AG04450 (cell line): ENCODE data around the gene WWOX. TPM values are rescaled to one million over a fixed set of nuclear protein-coding genes. Genes with fewer than 3 reads are reported as not detected.
"Not testable (repeated sequence)": the region's sequence is repeated elsewhere in the genome, so short reads cannot be mapped to it uniquely, and the experiment has no call there.

Experiments
- CTCF ChIA-PET: fragments of 300-600, 350-600 bp; formaldehyde crosslinking; extraction: SDS; loops from one replicate; lab custom pipeline; 2022; ENCODE audit warnings: antibody characterized with exemption, inconsistent platforms; lab: Charles Lee
- POLR2A ChIA-PET: fragments of 350-600 bp; formaldehyde crosslinking; extraction: SDS; loops from one replicate; lab custom pipeline; 2021; ENCODE audit warnings: antibody characterized with exemption, inconsistent platforms; lab: Yijun Ruan, JAX
- DNase-seq: peaks from one replicate; pipeline ENCODE4 v3.0.0-alpha.2; 2011; ENCODE audit warnings: low read depth, low spot score
- H3K27ac ChIP-seq: one replicate; pipeline ENCODE4 v1.5.1; 2012; ENCODE audit warnings: low read depth, low read length, control low read depth
- H3K27me3 ChIP-seq: one replicate; pipeline ENCODE4 v1.6.0; 2012; ENCODE audit warnings: low read length; ENCODE audit not compliant: control insufficient read depth, insufficient read depth
- H3K4me3 ChIP-seq: 2 replicates; pipeline ENCODE4 v1.5.1; 2011; ENCODE audit warnings: mild to moderate bottlenecking, low read depth, low read length, control low read depth
- H3K9me3 ChIP-seq: 2 replicates; pipeline ENCODE4 v1.5.1; 2012; ENCODE audit warnings: low read length; ENCODE audit not compliant: control insufficient read depth, insufficient read depth
- polyA minus RNA-seq: library from RNA; depleted of rRNA, polyadenylated mRNA; stranded (reverse); fragments of >200 nt; gene quantifications from 2 replicates; pipeline ENCODE4 v1.2.3, GENCODE V29; 2011; rRNA and poly(A)+ RNA removed
- polyA plus RNA-seq: library from polyadenylated mRNA; depleted of rRNA; stranded (reverse); fragments of >200 nt; gene quantifications from 2 replicates; pipeline ENCODE4 v1.2.3, GENCODE V29; 2011; rRNA removed
- TF ChIP-seq, protein P1 (sequence below): IDR thresholded peaks from 2 replicates; pipeline ENCODE4 v1.5.1; 2011; ENCODE audit warnings: low read depth, low read length, control low read depth, inconsistent platforms

Gene WWOX
- polyA plus RNA-seq (2.1 TPM in 2 replicates), polyA minus RNA-seq (1.3 and 2.5 TPM in 2 replicates)

DNA sequence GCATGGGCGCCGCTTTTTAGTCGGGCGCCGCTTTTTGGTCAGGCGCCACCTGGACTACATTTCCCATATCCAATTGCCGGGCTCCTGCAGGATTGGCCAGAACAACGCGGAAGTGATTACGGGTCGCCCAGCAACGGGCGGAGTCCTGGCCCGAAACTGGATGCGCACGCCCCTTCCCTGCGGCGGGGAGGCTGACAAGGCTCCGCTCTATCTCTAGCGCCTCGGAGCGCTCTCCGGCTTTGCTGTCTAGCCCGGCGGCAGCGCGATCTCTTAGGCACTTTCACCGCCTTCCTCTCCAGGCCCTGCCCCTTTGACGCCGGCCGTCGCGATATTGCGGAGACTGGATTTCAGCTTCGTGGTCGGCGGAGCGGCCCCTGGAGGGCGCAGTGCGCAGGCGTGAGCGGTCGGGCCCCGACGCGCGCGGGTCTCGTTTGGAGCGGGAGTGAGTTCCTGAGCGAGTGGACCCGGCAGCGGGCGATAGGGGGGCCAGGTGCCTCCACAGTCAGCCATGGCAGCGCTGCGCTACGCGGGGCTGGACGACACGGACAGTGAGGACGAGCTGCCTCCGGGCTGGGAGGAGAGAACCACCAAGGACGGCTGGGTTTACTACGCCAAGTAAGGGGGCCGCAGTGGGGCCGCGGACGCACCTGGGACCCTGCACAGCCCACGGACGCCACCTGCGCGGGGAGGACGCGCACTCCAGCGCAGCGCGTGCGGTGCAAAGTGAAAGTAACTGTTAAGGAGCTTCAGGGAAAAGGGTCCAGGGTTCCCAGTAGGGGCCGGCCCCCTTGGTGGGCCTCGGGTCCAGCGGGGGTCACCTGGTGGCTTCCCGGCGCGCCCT, at the start of gene WWOX:
Gene WWOX, plus strand, starts transcription at position 384 of the 841 bp plus-strand sequence.
- Histone ChIP-seq H3K27ac (peak within 1 kb of the TSS; percentile 70), H3K4me3 (peak within 1 kb of the TSS; percentile 98), H3K27me3 (no peaks in the 10 kb centered on the region), H3K9me3 (no peaks in the 10 kb centered on the region; the same call in 1 of the 2 replicates)
- TF ChIP-seq, protein P1, sequence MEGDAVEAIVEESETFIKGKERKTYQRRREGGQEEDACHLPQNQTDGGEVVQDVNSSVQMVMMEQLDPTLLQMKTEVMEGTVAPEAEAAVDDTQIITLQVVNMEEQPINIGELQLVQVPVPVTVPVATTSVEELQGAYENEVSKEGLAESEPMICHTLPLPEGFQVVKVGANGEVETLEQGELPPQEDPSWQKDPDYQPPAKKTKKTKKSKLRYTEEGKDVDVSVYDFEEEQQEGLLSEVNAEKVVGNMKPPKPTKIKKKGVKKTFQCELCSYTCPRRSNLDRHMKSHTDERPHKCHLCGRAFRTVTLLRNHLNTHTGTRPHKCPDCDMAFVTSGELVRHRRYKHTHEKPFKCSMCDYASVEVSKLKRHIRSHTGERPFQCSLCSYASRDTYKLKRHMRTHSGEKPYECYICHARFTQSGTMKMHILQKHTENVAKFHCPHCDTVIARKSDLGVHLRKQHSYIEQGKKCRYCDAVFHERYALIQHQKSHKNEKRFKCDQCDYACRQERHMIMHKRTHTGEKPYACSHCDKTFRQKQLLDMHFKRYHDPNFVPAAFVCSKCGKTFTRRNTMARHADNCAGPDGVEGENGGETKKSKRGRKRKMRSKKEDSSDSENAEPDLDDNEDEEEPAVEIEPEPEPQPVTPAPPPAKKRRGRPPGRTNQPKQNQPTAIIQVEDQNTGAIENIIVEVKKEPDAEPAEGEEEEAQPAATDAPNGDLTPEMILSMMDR = peak; percentile 82; the same call in 1 of the 2 replicates
- POLR2A ChIA-PET = interaction anchor here (0.6 kb wide), 1 partner anchor 529 kb away, joined by 4 read pairs; no protein-coding TSS in a partner anchor
- CTCF ChIA-PET = interaction anchor here (0.5 to 2.3 kb wide), 26 partner anchors 8 to 878 kb away, joined by 3 to 26 read pairs (median 3); no protein-coding TSS in a partner anchor
- DNase-seq = peak; percentile 96

DNA sequence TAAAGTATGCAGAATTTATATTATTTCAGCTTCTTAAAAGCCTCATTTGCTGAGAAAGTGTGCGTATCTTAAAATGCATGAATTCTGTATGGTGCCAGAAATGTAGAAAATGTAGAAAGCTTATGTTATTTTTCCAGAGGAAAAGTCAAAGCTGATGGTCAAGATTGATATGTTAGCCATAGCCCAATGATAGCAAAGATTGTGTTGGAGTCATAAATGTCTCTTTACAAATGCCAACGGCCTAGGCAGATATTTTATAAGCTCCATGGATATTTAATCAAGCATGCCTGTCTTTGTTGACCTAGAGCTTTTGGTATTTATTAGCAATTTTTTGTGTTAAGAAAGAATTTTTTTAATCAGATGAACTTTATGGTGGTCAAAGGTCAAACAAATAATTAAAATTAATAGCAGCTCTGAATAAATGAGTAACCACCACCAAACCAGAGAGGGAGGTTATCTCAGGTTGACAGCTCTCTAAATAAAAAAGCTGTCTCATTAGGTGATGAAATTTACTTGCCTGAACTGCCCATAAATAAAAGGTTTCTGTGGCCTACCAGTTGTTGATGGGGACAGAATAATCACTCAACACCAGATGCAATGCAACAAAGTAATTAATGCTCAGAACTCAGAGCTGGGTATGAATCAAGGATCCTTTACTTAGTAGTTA, 48.6 kb upstream of the WWOX start:
- Histone ChIP-seq H3K27me3 (no peaks in the 10 kb centered on the region), H3K9me3 (peaks cover 8% of the 10 kb centered on the region; the same call in 1 of the 2 replicates), H3K4me3 (no peak overlapping the region), H3K27ac (no peak overlapping the region)
- no peak for DNase-seq
- ChIA-PET POLR2A (no interaction called here), CTCF (interaction anchor here (0.5 to 0.9 kb wide), 2 partner anchors 18 to 48 kb away, joined by 3 read pairs; no protein-coding TSS in a partner anchor)
- TF ChIP-seq, protein P1 = no peak

DNA sequence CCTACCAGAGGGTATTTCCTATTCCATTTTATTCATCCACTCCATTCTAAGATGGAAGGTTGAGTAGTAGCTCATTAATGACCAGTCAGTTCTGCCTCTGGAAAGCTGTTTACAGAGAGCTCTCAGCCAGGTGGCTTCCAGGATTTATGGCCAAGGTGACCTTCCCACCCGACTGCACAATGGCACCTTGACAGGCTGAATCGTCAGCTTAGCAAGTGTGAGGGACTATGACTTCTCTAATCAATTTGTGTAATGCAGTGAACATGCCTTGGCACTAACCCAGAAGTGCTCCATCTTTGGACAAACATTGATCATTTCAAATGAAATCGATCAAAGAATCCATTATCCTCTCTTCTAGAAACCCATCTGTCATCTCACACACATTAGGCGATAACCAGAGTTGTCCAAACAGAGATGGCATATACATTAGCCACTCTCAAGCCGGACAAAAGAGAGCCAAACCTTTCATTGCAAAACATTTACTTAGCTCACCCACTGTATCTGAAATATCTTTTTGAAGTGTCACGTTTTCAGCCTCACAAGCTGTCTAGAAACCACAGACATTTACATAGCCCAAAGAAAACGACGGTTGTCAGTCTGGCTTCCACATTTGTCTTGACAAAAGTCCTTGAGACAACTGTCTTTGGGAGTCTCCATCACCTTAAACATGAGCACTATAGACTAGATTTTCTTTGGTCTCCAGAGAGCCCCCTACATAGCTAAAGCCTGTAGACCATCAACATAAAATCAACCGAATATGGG, 41.5 kb upstream of the WWOX start:
- ChIA-PET CTCF (no interaction called here), POLR2A (no interaction called here)

DNA sequence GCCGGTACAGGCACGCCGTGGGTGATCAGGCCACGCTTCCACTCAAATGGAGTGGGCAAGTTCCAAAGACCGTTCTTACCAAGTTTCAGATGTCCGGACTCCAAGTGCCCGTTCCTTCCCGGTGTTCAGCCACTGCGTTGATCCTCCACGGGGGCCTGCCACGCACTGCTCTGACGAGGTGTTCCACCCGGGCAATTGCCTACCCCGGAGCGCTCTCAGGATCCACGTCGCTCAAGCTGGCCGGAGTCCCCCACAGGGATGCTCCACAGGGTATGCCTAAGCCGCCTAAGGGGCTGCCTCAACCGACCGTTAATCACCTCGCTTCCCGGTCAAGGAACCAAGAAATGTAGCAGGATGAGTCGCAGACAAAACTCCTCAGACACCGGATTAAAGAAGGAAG, 39.6 kb upstream of the WWOX start:
- CTCF ChIA-PET, DNase-seq, H3K9me3 ChIP-seq, H3K27ac ChIP-seq, H3K4me3 ChIP-seq, H3K27me3 ChIP-seq, POLR2A ChIA-PET: not testable (repeated sequence)

More for the DNA sequence above, 41.5 kb upstream of the WWOX start:
- H3K4me3 ChIP-seq = no peak overlapping the region
- no peak overlapping the region for H3K27ac ChIP-seq
- no peaks in the 10 kb centered on the region for H3K27me3 ChIP-seq
- H3K9me3 ChIP-seq = no peaks in the 10 kb centered on the region
- DNase-seq = no peak
- TF ChIP-seq, protein P1 = no peak

DNA sequence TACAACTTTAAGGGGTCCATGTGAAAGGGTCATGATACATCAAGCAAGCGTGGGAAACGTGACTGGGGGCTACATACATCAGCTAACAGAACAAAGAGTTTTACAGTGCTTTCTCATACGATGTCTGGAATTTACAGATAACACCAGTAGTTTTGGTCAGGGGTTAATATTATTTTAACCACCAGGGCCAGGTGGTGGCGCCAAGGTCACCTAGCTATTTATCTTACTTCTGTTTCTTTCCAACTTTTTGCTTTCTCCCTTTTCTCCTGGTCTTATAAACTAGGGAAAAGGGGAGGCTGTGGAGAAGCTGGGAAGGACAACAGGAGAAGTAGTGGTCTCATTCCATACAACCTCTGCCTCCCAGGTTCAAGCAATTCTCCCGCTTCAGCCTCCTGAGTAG, 39.2 kb upstream of the WWOX start:
- ChIA-PET CTCF (no interaction called here), POLR2A (no interaction called here)
- no peak overlapping the region for H3K4me3 ChIP-seq
- H3K9me3 ChIP-seq = no peaks in the 10 kb centered on the region
- TF ChIP-seq, protein P1 = no peak
- H3K27ac ChIP-seq = no peak overlapping the region
- DNase-seq = no peak
- H3K27me3 ChIP-seq = no peaks in the 10 kb centered on the region
